Uterus (tissue), 4 donors: Measurements from ENCODE around the gene TRIP13. TPM values are rescaled to one million over a fixed set of nuclear protein-coding genes. Genes with fewer than 3 reads are reported as not detected.

Experiments
- DNase-seq, 2 donors: peaks; one replicate each; pipeline ENCODE4 v3.0.0-alpha.2; 2019 to 2020
- H3K27ac ChIP-seq, 2 donors: fragments of 200-600 bp; sonication (generic); 1 replicate in 1 of 2; 2 replicates in 1 of 2; pipeline ENCODE4 v1.5.1; 2016 to 2018
- H3K27me3 ChIP-seq, 2 donors: fragments of 200-600 bp; sonication (generic); one replicate each; pipeline ENCODE4 v1.5.1; 2018 to 2019; ENCODE audit warnings: control low read depth in 1 of 2
- H3K36me3 ChIP-seq, 2 donors: fragments of 200-600 bp; sonication (generic); one replicate each; pipeline ENCODE4 v1.5.1; 2019; ENCODE audit warnings: control low read depth in 1 of 2
- H3K4me1 ChIP-seq, 2 donors: fragments of 200-600 bp; sonication (generic); one replicate each; pipeline ENCODE4 v1.5.1; 2018 to 2019; ENCODE audit warnings: control low read depth in 1 of 2
- H3K4me3 ChIP-seq, 2 donors: fragments of 200-600 bp; sonication (generic); 1 replicate in 1 of 2; 2 replicates in 1 of 2; pipeline ENCODE4 v1.5.1; 2018 to 2019; ENCODE audit warnings: mild to moderate bottlenecking in 1 of 2
- H3K9me3 ChIP-seq, 2 donors: fragments of 200-600 bp; sonication (generic); one replicate each; pipeline ENCODE4 v1.5.1; 2019; ENCODE audit warnings: control low read depth in 1 of 2
- CTCF ChIP-seq, 4 experiments: fragments of 200-600 bp in 2 of 4; fragments of 450-650 bp in 2 of 4; sonication (generic) in 2 of 4; IDR thresholded peaks; one replicate each; pipeline ENCODE4 v1.5.1; 2016 to 2019; ENCODE audit warnings: antibody characterized with exemption in 4 of 4, mild to moderate bottlenecking in 2 of 4, moderate library complexity in 1 of 4
- POLR2A ChIP-seq, 2 donors: fragments of 450-650 bp; IDR thresholded peaks; one replicate each; pipeline ENCODE4 v1.6.1; 2016; ENCODE audit warnings: antibody characterized with exemption in 2 of 2, mild to moderate bottlenecking in 1 of 2, moderate library complexity in 1 of 2
- intact Hi-C: fragments of 100-400 bp; cut with DNase I; formaldehyde crosslinking; loops from one replicate; pipeline ENCODE4 v1.15.1; 2023; ENCODE audit warnings: low total_unique reads
- total RNA-seq, 4 donors: library from RNA; depleted of rRNA in 3 of 4; stranded (reverse); fragments of >200 nt in 3 of 4; gene quantifications; one replicate each; pipeline versions ENCODE4 v1.1.0 to v1.2.4, GENCODE V29; 2014 to 2023
- donor health status: DM: yes; HTN: yes; CAD: no.

TRIP13 gene
- total RNA-seq, 4 donors from 2014 or later: 1.2 to 10.5 (median 1.3) TPM; not detected in 1

- Histone ChIP-seq H3K9me3 (no peaks in the 10 kb centered on the region), H3K27me3 (no peaks in the 10 kb centered on the region), H3K4me1 (no peaks in the 10 kb centered on the region), H3K36me3 (no peaks in the 10 kb centered on the region), H3K27ac (no peak overlapping the region), H3K4me3 (no peak overlapping the region)
- TF ChIP-seq POLR2A (IDR thresholded peaks at IDR 0.05) (no peak), CTCF (IDR thresholded peaks at IDR 0.05) (no peak)
- DNase-seq: no peak
- intact Hi-C loops: no loop called here
Observed at GRCh38 chr5:881551-881935, 11.1 kb upstream of the TRIP13 start.

- H3K4me3 ChIP-seq: no peak overlapping the region
- intact Hi-C loops: no loop called here
- no peaks in the 10 kb centered on the region for H3K9me3 ChIP-seq
- TF ChIP-seq CTCF (IDR thresholded peaks at IDR 0.05) (no peak), POLR2A (IDR thresholded peaks at IDR 0.05) (no peak)
- H3K36me3 ChIP-seq: no peaks in the 10 kb centered on the region
- no peaks in the 10 kb centered on the region for H3K27me3 ChIP-seq
- H3K27ac ChIP-seq: no peak overlapping the region
- no peak for DNase-seq
- H3K4me1 ChIP-seq: no peaks in the 10 kb centered on the region
Observed at GRCh38 chr5:882253-883183, 10.2 kb upstream of the TRIP13 start.

- Histone ChIP-seq H3K4me3 (no peak overlapping the region), H3K27ac (no peak overlapping the region), H3K4me1 (no peaks in the 10 kb centered on the region), H3K27me3 (no peaks in the 10 kb centered on the region), H3K36me3 (no peaks in the 10 kb centered on the region), H3K9me3 (no peaks in the 10 kb centered on the region)
- TF ChIP-seq CTCF (IDR thresholded peaks at IDR 0.05) (no peak), POLR2A (IDR thresholded peaks at IDR 0.05) (no peak)
- intact Hi-C loops: no loop called here
- no peak for DNase-seq
Observed at GRCh38 chr5:883475-884181, 9.1 kb upstream of the TRIP13 start.

GRCh38 chr5:884345-885126, 8.1 kb upstream of the TRIP13 start:
- Histone ChIP-seq H3K4me3 (no peak overlapping the region), H3K36me3 (no peaks in the 10 kb centered on the region), H3K27me3 (no peaks in the 10 kb centered on the region), H3K9me3 (no peaks in the 10 kb centered on the region), H3K4me1 (no peaks in the 10 kb centered on the region), H3K27ac (no peak overlapping the region)
- no peak for TF ChIP-seq POLR2A (IDR thresholded peaks at IDR 0.05)
- no peak for TF ChIP-seq CTCF (IDR thresholded peaks at IDR 0.05)
- intact Hi-C loops: no loop called here
- DNase-seq: no peak
